HG03565 (cell line): Measurements from ENCODE around the gene LOC101059915.
A peak's percentile ranks its signal among the peaks of the same experiment; 100 is the strongest.

Experiments
- ATAC-seq: cut with Tn5 transposase; IDR thresholded peaks from one replicate; pipeline ENCODE4 v1.9.1; 2021; ENCODE audit warnings: mild to moderate bottlenecking, moderate library complexity; ENCODE audit not compliant: unreplicated experiment

Gene LOC101059915

GRCh38 chrX:71667328-71668247 is at the start of gene LOC101059915:
Gene LOC101059915, plus strand, starts transcription at chrX:71667546.
- ATAC-seq, result no peak

- no peak for ATAC-seq
Observed at GRCh38 chrX:71617742-71618141, 49.6 kb upstream of the LOC101059915 start.

- ATAC-seq, result peak; percentile 52
Observed at GRCh38 chrX:71618303-71618721, 49.0 kb upstream of the LOC101059915 start, which contains the start of gene CXCR3. Gene CXCR3, minus strand, starts transcription at chrX:71618511. Its CDS starts 62 bp downstream, at chrX:71618449.

- no peak for ATAC-seq
Observed at GRCh38 chrX:71618787-71619186, 48.6 kb upstream of the LOC101059915 start.

- ATAC-seq, result no peak
Observed at GRCh38 chrX:71619193-71619592, 48.2 kb upstream of the LOC101059915 start.

GRCh38 chrX:71619986-71620385 is 47.4 kb upstream of the LOC101059915 start:
- no peak for ATAC-seq

GRCh38 chrX:71621603-71622002 is 45.7 kb upstream of the LOC101059915 start:
- no peak for ATAC-seq

- no peak for ATAC-seq
Observed at GRCh38 chrX:71622032-71622575, 45.2 kb upstream of the LOC101059915 start.

GRCh38 chrX:71622576-71623450 is 44.5 kb upstream of the LOC101059915 start:
- ATAC-seq, result peak; percentile 28

- no peak for ATAC-seq
Observed at GRCh38 chrX:71623714-71624113, 43.6 kb upstream of the LOC101059915 start.

GRCh38 chrX:71625471-71625870 is 41.9 kb upstream of the LOC101059915 start:
- no peak for ATAC-seq

GRCh38 chrX:71626576-71626975 is 40.8 kb upstream of the LOC101059915 start:
- no peak for ATAC-seq

GRCh38 chrX:71627588-71628404 is 39.5 kb upstream of the LOC101059915 start:
- ATAC-seq, result no peak

- peak; percentile 45 for ATAC-seq
Observed at GRCh38 chrX:71629467-71629866, 37.9 kb upstream of the LOC101059915 start.

GRCh38 chrX:71632923-71633657 is 34.3 kb upstream of the LOC101059915 start:
- no peak for ATAC-seq

- ATAC-seq, result no peak
Observed at GRCh38 chrX:71634366-71634765, 33.0 kb upstream of the LOC101059915 start.

- ATAC-seq, result no peak
Observed at GRCh38 chrX:71636438-71637252, 30.7 kb upstream of the LOC101059915 start.

- ATAC-seq, result no peak
Observed at GRCh38 chrX:71637253-71637618, 30.1 kb upstream of the LOC101059915 start.

- no peak for ATAC-seq
Observed at GRCh38 chrX:71637848-71638247, 29.5 kb upstream of the LOC101059915 start.
